GM10248 (cell line): Measurements from ENCODE around the gene CHM.
"Not testable (repeated sequence)": the region's sequence is repeated elsewhere in the genome, so short reads cannot be mapped to it uniquely, and the experiment has no call there.

Experiments used
- CTCF ChIA-PET: fragments of 300-600 bp; sonication (Branson Sonifier 250); formaldehyde crosslinking; extraction: SDS; loops from one replicate; lab custom pipeline; 2021; ENCODE audit warnings: antibody characterized with exemption; lab: Yijun Ruan, JAX
- POLR2A ChIA-PET: fragments of 350-650 bp; sonication (Branson Sonifier 250); formaldehyde crosslinking; extraction: SDS; loops from one replicate; lab custom pipeline; 2020; ENCODE audit warnings: antibody characterized with exemption; lab: Yijun Ruan, JAX
- DNase-seq: peaks from one replicate; pipeline ENCODE4 v3.0.0; 2012; ENCODE audit errors: extremely low spot score
- CTCF ChIP-seq: IDR thresholded peaks from 2 replicates; pipeline ENCODE4 v1.5.1; 2012; ENCODE audit warnings: mild to moderate bottlenecking, low read depth; ENCODE audit errors: extremely low read depth, missing control alignments, control extremely low read depth

The CHM gene

GRCh38 chrX:86014421-86014820, 32.9 kb downstream of the CHM start:
- no peak for DNase-seq
- no peak for TF ChIP-seq CTCF
- POLR2A ChIA-PET: no interaction called here
- CTCF ChIA-PET: no interaction called here

GRCh38 chrX:86013792-86014191, 33.6 kb downstream of the CHM start:
- CTCF ChIA-PET: interaction anchor here (0.6 kb wide), 1 partner anchor 902 kb away, joined by 3 read pairs; no protein-coding TSS in a partner anchor
- POLR2A ChIA-PET: no interaction called here
- DNase-seq: no peak
- no peak for TF ChIP-seq CTCF

GRCh38 chrX:86012188-86012587, 35.2 kb downstream of the CHM start:
- ChIA-PET CTCF (interaction anchor here (1.6 kb wide), 1 partner anchor 10 kb away, joined by 4 read pairs; no protein-coding TSS in a partner anchor), POLR2A (no interaction called here)
- no peak for DNase-seq
- no peak for TF ChIP-seq CTCF

GRCh38 chrX:86009803-86010202, 37.6 kb downstream of the CHM start:
- DNase-seq, CTCF ChIA-PET, POLR2A ChIA-PET: not testable (repeated sequence)

- CTCF ChIA-PET, POLR2A ChIA-PET: not testable (repeated sequence)
Observed at GRCh38 chrX:86007891-86008290, 39.5 kb downstream of the CHM start.

GRCh38 chrX:86002076-86002896, 45.1 kb downstream of the CHM start:
- no peak for TF ChIP-seq CTCF
- ChIA-PET CTCF (no interaction called here), POLR2A (no interaction called here)

More at GRCh38 chrX:86007891-86008290, 39.5 kb downstream of the CHM start:
- DNase-seq: not testable (repeated sequence)

GRCh38 chrX:85998954-85999353, 48.4 kb downstream of the CHM start:
- no peak for DNase-seq
- CTCF ChIA-PET: no interaction called here
- no peak for TF ChIP-seq CTCF
- POLR2A ChIA-PET: no interaction called here

More at GRCh38 chrX:86002076-86002896, 45.1 kb downstream of the CHM start:
- DNase-seq: peak; percentile 5
